Measurements from ENCODE around the gene PSMA2.

GRCh38 chr7:42868480-42868879, 63.5 kb downstream of the PSMA2 start:
- TF ChIP-seq EZH2 (IDR thresholded peaks at IDR 0.05; ENCODE audit: insufficient read depth, poor library complexity, severe bottlenecking) (no peak), EZH2phosphoT487 (IDR thresholded peaks at IDR 0.05; ENCODE audit: insufficient read depth, low read depth) (no peak)
